ENCODE results near the gene MAP3K15.
"Not testable (repeated sequence)": the region's sequence is repeated elsewhere in the genome, so short reads cannot be mapped to it uniquely, and the experiment has no call there.

MAP3K15 gene

DNA sequence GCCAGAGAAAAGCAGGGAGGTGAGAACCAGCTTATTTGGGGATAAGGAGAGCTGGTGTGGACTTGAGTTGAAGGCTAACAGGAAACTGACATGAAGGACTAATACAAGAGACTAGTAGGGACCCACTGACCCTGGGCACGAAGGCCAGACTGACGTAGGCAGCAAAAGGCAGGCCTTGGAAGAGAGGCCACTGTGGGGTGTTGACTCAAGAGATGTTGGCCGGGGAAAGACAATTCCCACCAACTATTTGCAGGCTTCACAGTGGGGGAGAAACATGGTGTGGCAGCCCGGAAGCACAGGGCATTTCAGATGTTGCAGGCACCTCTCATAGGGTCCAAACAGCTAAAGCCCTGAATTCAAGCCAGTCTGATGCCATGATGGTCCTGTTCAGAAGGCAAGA, 24.4 kb upstream of the MAP3K15 start:
- no peak for DNase-seq

DNA sequence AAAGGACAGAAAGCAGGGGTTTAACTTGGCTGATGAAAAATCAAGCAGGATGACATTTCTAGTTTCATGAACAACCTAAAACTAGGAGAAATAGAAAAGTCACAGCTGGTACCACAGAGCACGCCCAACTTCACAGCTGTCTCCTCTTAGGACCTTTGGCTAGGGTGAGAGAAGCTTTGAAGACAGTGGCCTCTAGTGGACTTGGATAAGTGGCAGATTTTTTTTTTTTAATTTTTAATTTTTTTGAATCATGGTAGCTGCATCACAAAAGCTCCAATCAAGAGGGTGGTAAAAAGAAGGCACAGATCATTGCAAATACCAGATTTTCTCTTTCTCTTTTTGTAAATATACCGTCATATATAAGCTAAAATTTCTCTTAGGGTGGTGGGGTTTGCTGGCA, 20.2 kb upstream of the MAP3K15 start:
- no peak for DNase-seq

DNA sequence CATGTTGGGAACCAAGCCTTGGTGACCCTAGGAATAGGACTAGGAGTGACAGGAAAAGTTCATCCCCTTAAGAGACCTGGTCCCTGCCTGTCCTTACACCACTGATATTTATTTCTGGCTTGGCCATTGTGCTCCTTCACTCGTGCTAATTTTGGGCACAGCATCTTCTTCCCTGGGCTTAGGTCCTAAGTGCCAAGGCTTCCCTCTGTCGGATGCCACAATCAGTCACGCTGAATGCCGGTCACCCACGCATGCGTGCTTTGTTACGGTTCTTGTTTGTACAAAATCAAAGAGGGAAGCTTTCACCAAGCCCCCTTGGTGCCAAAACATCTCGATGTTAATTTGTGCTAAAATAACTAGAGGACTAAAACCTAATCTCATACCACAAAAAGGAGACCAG, 17.4 kb upstream of the MAP3K15 start:
- DNase-seq, result no peak

DNA sequence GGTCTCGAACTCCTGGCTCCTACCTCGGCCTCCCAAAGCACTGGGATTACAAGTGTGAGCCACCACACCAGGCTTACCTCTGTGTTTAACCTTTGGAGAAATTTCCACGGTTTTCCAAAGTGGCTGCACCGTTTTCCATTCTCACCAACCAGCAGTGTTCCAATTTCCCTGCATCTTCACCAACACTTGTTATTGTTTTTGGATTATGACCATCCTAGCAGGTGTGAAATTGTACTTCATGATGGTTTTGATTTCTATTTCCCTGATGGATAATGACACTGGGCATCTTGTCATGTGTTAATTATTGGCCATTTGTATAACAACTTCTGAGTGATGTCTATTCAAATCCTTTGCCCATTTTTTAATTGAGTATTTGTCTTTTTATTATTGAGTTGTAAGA, 2.7 kb upstream of the MAP3K15 start:
- DNase-seq, result no peak

DNA sequence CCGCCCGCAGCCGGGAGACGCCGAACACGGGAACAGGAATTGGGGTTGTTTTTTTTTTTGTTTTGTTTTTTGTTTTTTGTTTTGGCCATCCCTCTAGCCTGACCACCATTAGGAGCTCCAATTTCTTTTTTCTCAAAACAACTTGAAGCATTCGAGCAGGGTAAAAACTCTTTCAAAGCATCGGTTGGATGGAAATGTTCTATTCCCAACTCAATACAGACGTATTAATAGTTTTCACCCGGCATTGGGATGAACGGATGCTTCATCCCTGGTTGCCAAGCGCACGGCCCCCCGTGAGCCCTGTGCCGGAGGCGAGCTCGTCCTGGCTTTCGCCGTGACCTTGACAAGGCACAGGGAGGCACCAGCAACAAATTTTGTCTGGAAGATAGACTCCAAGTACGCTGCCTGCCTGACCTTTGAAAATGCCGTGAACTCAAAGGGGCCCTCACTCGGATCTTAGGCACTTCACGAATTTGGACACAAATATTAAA, 352 bp upstream of the MAP3K15 start:
- no peak for DNase-seq

DNA sequence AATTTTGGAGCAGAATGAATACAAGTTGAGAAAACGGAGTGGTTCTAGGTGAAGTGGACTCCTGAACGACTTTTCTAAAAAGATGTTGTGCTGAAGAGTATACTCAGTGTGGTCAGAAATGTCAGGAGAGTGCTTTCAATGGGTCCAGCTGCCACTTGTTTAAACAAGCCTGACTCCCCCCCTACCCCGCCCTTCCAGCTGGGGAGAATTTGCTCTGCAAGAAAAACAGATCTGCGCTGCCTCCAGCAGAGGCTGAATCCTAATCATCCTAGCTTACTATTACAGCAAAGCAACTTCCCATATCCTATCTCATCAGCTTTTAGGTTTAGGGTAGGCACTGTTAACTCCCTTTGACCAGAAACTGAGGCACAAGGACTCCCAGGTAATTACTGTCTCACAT, 1.9 kb downstream of the MAP3K15 start:
- no peak for DNase-seq

DNA sequence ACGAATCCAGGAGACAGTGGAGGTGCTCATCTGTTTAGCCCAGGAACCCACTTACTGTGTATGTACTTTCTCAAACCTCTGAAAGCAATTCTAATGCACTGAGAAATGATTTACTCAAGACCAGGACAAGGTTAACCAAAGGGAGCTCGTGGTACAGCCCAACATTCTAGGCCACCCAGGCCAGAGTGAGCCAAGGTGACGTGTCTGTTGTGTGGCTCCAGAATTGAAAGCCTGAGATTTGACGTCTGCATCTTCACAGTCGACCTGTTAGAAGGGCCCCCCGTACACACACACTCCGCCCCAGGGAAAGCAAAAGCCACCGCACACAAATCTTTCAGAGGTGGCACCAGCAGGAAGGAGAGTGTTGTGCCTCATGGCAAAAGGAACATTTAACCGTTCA, 2.3 kb downstream of the MAP3K15 start:
- no peak for DNase-seq

DNA sequence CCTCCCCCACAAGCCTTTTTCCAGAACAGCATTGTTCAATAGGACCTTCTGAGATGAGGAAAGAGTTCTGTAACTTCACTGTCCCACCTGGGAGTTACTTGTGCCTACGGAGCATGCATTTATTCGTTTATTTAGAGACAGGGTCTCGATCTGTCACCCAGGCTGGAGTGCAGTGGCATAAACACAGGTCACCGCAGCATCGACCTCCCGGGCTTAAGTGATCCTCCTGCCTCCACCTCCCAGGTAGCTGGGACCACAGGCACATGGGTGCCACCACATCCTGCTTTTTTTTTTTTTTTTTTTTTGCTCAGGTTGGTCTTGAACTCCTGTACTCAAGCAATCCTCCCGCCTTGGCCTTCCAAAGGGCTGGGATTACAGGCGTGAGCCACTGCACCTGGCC, 2.9 kb downstream of the MAP3K15 start:
- no peak for DNase-seq

DNA sequence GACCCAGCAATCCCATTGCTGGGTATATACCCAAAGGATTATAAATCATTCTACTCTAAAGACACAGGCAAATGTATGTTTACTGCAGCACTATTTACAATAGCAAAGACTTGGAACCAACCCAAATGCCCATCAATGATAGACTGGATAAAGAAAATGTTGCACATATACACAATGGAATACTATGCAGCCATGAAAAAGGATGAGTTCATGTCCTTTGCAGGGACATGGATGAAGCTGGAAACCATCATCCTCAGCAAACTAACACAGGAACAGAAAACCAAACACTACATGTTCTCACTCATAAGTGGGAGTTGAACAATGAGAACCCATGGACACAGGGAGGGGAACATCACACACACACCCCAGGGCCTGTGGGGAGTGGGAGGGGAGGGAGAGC, 3.5 kb downstream of the MAP3K15 start:
- DNase-seq, result not testable (repeated sequence)

DNA sequence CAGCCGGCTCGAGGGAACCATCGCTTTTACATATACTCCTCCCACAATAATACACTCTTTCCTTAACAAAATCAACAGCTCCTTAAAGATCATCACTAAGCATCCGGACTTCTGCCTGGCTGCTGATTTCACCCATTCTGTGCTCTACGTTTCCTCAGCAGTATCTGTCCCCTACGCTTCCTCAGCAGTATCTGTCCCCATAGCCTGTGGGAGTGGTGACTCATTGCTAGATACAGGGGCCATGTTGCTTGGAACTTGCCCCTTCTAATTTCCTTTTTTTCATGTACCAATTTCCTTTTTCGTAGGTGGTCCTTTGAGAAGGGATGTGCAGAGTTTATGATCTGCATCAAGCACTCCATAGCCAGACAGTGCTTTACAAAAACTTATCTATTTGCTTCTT, 18.6 kb downstream of the MAP3K15 start:
- DNase-seq, result no peak

DNA sequence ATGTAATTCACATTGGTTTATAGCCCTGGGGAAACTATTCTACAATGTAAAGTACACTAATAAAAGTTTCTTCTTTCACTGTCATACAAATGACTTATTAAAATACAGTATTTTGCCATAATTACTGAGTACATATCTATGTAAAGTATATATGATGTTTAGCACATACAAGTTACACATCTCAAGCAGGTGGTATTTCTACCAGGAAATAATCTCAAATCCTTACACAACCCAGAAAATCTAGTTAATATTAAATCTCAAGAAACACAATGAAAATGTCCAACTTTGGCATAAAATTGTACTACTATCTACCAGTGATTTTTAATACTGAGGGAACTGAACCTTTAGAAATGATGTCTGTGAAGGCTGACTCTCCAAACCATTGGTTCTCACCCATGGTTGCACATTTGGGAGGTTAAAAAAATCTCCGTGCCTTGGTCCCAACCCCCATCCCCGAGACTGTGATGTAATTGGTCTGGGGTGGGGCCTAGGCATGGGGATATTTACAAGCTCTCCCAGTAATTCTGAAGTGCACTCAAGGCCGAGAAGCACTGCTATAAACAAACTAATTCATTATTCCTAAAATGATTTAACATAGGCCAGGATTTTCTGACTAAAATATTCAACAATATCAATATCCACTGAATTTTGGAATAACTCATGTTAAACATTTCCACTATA, 27.6 kb downstream of the MAP3K15 start:
- DNase-seq, result no peak

DNA sequence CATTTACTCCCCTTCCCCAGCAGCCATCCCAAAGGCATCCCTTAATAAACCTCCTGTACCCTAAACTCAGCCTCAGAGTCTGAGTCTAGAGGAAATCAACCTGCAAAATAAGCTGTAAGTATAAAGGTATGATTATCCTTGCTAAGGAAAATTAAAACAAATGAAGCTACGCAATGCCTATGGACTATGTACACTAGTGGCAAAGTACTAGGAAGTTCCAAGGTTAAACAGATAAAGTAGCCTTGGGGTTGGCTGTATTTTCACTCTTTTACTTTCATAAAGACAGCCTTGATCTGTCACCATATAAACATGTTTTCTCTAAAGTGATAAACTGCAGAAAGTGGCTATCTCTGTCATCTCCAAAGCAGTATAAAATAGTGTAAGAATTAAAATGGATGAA, 35.9 kb downstream of the MAP3K15 start:
- no peak for DNase-seq

DNA sequence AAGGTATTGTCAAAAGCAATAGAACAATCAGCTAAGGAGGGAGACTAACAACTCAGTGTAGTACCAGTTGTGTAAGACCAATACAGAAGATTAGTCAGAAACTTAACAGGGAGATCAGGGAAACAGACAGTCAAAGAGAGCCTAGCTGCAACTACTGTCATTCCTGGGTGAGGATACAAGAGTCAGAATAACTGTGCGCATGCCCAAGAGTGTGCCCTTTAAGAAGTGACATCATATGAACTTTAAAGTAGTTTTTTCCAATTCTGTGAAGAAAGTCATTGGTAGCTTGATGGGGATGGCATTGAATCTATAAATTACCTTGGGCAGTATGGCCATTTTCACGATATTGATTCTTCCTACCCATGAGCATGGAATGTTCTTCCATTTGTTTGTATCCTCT, 46.9 kb downstream of the MAP3K15 start:
- DNase-seq, result not testable (repeated sequence)

DNA sequence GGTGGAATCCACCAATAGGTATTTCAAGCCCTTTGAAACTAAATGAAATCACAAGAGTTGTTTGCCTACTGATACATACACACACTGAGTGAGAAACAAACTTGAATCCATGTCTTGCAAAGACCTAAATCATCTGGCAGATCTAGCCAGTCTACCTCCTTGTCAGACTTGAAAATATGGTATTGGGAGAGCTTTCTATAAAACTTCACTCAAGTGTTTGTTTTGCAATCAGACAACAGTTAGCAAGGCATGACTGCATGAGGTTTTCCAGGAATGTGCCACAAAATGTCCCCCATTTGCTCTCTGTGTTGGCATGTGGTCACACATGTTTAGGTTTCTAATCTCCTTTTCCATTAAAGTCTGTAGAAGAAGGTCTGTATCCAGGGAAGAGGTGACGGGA, 52.4 kb downstream of the MAP3K15 start:
- DNase-seq, result no peak

DNA sequence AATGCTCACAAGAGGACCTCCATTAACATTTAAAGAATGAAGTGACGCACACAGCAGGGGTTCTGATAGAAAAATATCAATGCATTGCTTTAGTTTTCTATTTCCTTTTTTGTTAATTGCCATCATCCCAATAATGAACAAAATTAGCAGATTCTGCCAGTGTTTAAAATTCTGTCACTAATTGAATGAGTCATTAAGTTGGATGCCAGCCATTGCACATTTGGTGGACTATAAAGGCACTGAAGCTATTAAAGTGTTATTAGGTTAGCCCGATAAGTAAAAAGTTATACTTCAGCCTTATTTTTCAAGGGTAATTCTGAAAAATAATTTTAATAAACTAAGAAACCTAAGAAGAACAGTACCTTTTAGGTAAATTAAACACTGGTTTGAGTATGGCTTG, 53.1 kb downstream of the MAP3K15 start:
- no peak for DNase-seq

DNA sequence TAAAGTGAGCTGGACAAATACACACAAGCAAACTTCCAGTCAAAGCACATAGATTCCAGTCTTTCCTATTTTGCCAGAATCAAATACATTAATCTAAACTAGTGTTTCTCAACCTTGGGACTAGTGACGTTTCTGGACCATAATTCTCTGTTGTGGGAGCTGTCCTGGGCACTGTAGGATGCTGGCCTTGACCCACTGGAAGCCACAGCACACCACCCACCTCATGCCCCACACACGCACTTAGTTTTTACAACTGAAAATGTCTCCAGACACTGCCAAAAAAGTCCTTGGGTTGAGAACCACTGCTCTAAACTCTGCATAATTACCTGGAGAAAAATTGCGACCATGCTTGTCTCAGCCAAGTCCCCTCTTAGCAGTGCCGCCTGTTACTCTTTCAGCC, 57.6 kb downstream of the MAP3K15 start:
- no peak for DNase-seq

DNA sequence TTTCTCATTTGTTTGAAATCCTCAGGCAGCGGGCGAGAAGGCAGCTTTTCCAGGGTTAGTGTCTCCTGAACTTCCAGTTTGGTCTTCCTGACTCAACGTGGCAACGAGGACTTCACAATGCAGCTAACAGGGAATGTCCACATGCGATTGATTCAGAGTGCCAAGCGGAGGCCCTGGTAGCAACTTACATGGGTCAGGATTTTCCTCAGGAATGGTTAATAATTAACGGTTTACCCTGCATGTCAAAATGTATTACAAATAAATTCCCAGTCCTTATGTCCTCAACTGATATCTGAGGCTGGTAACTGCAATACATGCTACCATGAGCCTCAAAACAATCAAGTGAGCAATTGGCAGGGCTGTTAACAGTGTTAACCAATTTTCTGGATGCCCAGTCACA, 67.2 kb downstream of the MAP3K15 start:
- no peak for DNase-seq

DNA sequence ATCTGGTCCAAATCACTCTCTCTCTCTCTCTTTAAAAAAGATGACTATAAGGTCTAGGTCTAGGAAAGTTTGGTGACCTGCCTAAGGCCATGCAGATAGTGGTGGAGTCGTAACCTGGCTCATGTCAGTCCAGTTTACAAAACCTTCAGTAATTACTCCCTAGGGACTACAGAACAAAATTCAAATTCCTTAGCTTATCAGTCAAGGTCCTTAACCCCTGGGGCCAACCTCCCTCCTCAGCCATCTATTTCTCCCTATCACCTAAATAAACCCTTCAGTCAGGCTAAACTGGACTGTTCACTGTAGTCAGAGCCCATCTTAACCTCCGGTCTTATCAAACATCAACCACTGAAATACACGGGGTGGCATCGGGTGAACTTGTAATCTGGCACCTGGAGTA, 68.9 kb downstream of the MAP3K15 start:
- no peak for DNase-seq

DNA sequence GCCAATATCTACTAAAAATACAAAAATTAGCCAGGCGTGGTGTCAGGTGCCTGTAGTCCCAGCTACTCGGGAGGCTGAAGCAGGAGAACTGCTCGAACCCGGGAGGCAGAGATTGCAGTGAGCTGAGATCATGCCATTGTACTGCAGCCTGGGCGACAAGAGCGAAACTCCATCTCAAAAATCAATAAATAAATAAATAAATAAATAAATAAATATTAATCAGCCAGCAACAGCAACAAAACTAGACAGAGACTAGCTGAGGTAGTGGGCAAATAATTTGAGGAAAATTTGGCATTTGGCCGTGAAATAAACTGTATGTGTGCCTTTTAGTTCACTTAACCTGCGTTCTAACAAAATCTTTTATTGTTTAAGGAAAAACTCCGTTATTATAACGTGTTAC, 69.5 kb downstream of the MAP3K15 start:
- not testable (repeated sequence) for DNase-seq

DNA sequence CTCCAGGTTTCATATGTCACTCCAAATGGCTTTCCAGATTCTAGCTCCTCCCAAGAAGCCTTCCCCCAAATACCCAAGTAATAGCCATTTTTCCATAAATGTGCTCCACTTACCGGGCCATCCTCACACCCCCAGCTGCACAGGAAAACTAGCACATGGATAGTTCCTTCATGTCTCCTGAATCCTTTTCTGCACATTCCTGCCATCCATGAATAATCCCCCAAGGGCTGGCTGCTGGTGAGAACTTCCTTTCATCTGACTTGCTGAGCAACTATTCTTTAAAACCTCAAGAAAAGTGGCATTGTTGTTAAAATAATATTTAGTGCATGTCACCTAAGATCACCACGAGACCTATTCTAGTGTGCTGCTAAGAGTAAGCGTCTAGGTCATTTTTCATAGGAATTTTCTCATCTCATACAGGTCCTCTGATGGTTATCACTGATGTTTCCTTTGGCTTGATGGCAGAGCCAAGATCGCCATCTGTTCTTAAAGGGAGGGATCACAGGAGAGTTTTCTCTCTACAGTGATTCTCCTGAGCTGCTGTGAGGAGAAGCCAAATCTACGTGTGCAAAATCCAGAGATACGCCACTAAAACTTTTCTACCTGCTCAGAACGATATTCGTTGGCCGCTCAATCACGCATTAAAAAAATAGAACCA, 71.3 kb downstream of the MAP3K15 start:
- DNase-seq, result no peak

DNA sequence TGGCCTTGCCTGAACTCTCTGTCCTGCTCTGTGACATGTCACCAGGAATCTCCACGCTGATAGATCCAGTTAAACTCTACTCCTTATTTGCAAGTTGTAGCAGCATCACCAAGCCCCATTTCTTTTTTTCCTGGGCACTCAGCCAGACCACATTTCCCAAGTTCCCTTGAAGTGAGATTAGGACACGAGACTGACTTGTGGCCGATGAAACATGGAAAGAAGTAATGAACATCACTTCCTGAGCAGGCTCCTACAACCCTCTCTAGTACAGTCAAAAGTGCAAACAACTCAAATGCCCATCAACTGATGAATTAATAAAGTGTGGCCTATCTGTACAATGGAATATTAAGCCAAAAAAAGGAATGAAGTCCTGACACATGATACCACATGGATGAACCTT, 74.6 kb downstream of the MAP3K15 start:
- peak; percentile 21 for DNase-seq

DNA sequence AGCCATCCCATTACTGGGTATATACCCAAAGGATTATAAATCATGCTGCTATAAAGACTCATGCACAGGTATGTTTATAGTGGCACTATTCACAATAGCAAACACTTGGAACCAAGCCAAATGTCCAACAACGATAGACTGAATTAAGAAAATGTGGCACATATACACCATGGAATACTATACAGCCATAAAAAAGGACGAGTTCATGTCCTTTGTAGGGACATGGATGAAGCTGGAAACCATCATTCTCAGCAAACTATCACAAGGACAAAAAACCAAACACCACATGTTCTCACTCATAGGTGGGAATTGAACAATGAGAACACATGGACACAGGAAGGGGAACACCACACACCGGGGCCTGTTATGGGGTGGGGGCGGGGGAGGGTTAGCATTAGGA, 92.6 kb downstream of the MAP3K15 start:
- not testable (repeated sequence) for DNase-seq

DNA sequence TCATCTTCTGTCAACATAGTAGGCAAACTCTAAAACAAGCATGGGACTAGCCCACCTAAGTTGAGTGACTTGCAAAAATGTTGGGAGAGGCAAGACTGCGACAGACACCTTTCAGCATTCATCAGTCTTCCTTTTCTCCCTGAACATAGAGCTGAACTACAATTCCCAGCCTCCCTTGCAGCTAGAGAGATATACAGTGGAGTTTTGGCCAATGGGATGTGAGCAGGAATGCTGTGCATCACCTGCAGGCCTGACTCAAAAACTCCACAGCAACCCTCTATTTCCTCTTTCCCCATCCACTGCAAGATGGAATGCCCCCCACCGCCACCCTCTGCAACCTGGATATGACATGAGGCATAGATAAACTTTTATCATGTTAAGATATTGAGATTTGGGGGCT, 105.0 kb downstream of the MAP3K15 start:
- no peak for DNase-seq

DNA sequence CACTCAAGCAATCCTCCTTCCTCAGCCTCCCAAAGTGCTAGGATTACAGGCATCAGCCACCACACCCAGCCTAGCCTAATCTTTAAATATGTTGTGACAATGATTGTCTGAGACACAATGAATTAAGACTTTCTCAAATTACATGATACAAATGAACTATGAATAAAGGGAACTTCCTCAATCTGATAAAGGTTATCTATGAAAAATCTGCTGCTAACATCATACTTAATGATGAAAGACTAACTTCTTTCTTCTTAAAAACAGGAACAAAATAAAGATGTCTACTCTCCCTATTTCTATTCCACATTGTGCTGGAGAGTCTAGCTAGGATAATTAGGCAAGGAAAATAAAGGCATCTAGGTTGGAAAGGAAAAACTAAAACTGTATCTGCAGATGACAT, 111.6 kb downstream of the MAP3K15 start:
- no peak for DNase-seq

DNA sequence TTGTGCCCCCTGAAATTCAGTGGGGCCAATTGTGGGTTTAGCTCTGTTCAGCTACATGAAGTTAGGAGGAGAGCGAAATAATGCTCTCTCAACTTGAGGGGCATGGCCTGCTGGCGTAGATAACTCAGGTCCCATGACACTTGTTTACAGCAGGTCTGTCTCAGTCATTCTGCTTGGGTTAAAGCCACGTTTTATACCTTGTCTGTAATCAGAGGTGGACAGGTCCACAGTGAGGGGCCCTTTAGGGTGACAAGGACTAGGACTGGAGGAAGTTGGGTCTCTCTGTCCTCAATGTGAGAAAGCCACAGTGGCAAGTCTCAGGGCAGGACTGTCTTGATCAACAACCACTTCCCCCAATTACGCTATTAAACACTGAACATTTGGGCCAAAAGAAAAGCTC, 122.6 kb downstream of the MAP3K15 start:
- DNase-seq, result no peak
